Renal cortex interstitium (tissue), 11 donors: ENCODE data around the gene MR1. TPM values are rescaled to one million over a fixed set of nuclear protein-coding genes. Genes with fewer than 3 reads are reported as not detected.

Source experiments
- DNase-seq, 11 donors: peaks; one replicate each; pipeline ENCODE4 v3.0.0-alpha.2; 2013; ENCODE audit warnings: low read depth in 9 of 11, low spot score in 4 of 11; ENCODE audit errors: extremely low read depth in 1 of 11
- polyA plus RNA-seq, 3 donors: library from polyadenylated mRNA; unstranded; fragments of 120-200 nt; gene quantifications; one replicate each; pipeline ENCODE4 v1.2.1, GENCODE V29; 2013; ENCODE audit not compliant: insufficient read length in 3 of 3

The MR1 gene
- polyA plus RNA-seq, 3 donors = 2.7 to 5.8 (median 3.5) TPM

GRCh38 chr1:181100934-181101333 lies 67.2 kb downstream of the MR1 start:
- no peak for DNase-seq

GRCh38 chr1:181101581-181102226 lies 67.9 kb downstream of the MR1 start:
- no peak for DNase-seq

GRCh38 chr1:181102841-181103240 lies 69.1 kb downstream of the MR1 start:
- DNase-seq = no peak

GRCh38 chr1:181103399-181103798 lies 69.6 kb downstream of the MR1 start:
- no peak for DNase-seq

- DNase-seq = no peak
These were observed 70.4 kb downstream of the MR1 start for GRCh38 chr1:181104042-181104789.

- peak in 1 of 11 donors; percentile 59 for DNase-seq
These were observed 71.0 kb downstream of the MR1 start for GRCh38 chr1:181104790-181105133.

GRCh38 chr1:181105134-181106021 lies 71.6 kb downstream of the MR1 start:
- peak in 10 of 11 donors; percentile 61 to 89 (median 86) for DNase-seq

GRCh38 chr1:181106022-181106312 lies 72.2 kb downstream of the MR1 start:
- no peak for DNase-seq

- DNase-seq = no peak
These were observed 72.7 kb downstream of the MR1 start for GRCh38 chr1:181106479-181106878.

- DNase-seq = no peak
These were observed 73.9 kb downstream of the MR1 start for GRCh38 chr1:181107711-181108110.

- no peak for DNase-seq
These were observed 74.6 kb downstream of the MR1 start for GRCh38 chr1:181108304-181108867.

GRCh38 chr1:181110013-181110412 lies 76.2 kb downstream of the MR1 start:
- DNase-seq = no peak

Other genes with a start within 250 kb of the MR1 start
- 10 to 100 TPM in 1 of 3 donors, 1 to 10 TPM in 2; 5.8 to 10.6 (median 7.5) TPM for gene KIAA1614, start 121.1 kb upstream of the MR1 start, polyA plus RNA-seq
- gene STX6, start 11.1 kb upstream of the MR1 start, polyA plus RNA-seq = 10 to 100 TPM; 27.1 to 29.9 (median 27.6) TPM
- gene IER5, start 54.7 kb downstream of the MR1 start, polyA plus RNA-seq = 1 to 10 TPM; 5.7 to 7.4 (median 5.8) TPM